Tibial nerve (tissue), 4 donors: ENCODE measurements around the gene KLRF2.

Experiments
- CTCF ChIP-seq, 5 experiments: fragments of 200-600 bp in 3 of 5; fragments of 450-650 bp in 2 of 5; sonication (generic) in 3 of 5; IDR thresholded peaks; one replicate each; pipeline ENCODE4 v1.5.1; 2016 to 2019; ENCODE audit warnings: antibody characterized with exemption in 5 of 5, mild to moderate bottlenecking in 3 of 5, moderate library complexity in 2 of 5
- EP300 ChIP-seq, 2 donors: sonication (generic); formaldehyde crosslinking; IDR thresholded peaks; one replicate each; pipeline ENCODE4 v1.6.1; 2017; ENCODE audit warnings: antibody characterized with exemption in 2 of 2, mild to moderate bottlenecking in 1 of 2

- no peak for TF ChIP-seq CTCF (IDR thresholded peaks at IDR 0.05)
- no peak for TF ChIP-seq EP300 (IDR thresholded peaks at IDR 0.05)
Observed at GRCh38 chr12:9899209-9899608, 17.9 kb downstream of the KLRF2 start.
